Sigmoid colon (tissue), 7 donors: ENCODE measurements around the gene PRKG1. TPM values are rescaled to one million over a fixed set of nuclear protein-coding genes. Genes with fewer than 3 reads are reported as not detected.

Experiments used
- DNase-seq: peaks from one replicate; pipeline ENCODE4 v3.0.0-alpha.2; 2019
- H3K27ac ChIP-seq, 4 donors: fragments of 200-600 bp; sonication (generic); one replicate each; pipeline ENCODE4 v1.5.1; 2016 to 2019; ENCODE audit warnings: mild to moderate bottlenecking in 1 of 4
- H3K27me3 ChIP-seq, 3 donors: fragments of 200-600 bp; sonication (generic); one replicate each; pipeline ENCODE4 v1.5.1; 2019; ENCODE audit warnings: mild to moderate bottlenecking in 1 of 3
- H3K36me3 ChIP-seq, 4 donors: fragments of 200-600 bp; sonication (generic); one replicate each; pipeline ENCODE4 v1.5.1; 2016 to 2019
- H3K4me1 ChIP-seq, 4 donors: fragments of 200-600 bp; sonication (generic); one replicate each; pipeline ENCODE4 v1.5.1; 2017 to 2019
- H3K4me3 ChIP-seq, 4 donors: fragments of 200-600 bp; sonication (generic); one replicate each; pipeline ENCODE4 v1.5.1; 2017 to 2019; ENCODE audit warnings: mild to moderate bottlenecking in 2 of 4, moderate library complexity in 1 of 4
- H3K9me3 ChIP-seq, 4 donors: fragments of 200-600 bp in 3 of 4; sonication (generic) in 3 of 4; one replicate each; pipeline versions ENCODE4 v1.5.1 to v1.6.1; 2013 to 2019
- EP300 ChIP-seq, 4 donors: sonication (generic); formaldehyde crosslinking; IDR thresholded peaks; one replicate each; pipeline ENCODE4 v1.6.1; 2017; ENCODE audit warnings: antibody characterized with exemption in 4 of 4
- POLR2A ChIP-seq, 2 donors: fragments of 450-650 bp; IDR thresholded peaks; one replicate each; pipeline ENCODE4 v1.6.1; 2016; ENCODE audit warnings: antibody characterized with exemption in 2 of 2, mild to moderate bottlenecking in 2 of 2, moderate library complexity in 2 of 2
- POLR2AphosphoS5 ChIP-seq, 4 donors: sonication (generic); formaldehyde crosslinking; IDR thresholded peaks; one replicate each; pipeline ENCODE4 v1.6.1; 2017; ENCODE audit warnings: antibody characterized with exemption in 4 of 4
- WGBS, 2 donors: extraction: QIAGEN DNeasy Blood & Tissue Kit; methylation state at CpG; one replicate each; pipeline ENCODE4 v1.1.7; 2013; 5-methylcytosine and 5-hydroxymethylcytosine counted together
- intact Hi-C: fragments of 100-400 bp; cut with DNase I; formaldehyde crosslinking; loops from one replicate; pipeline ENCODE4 v1.15.1; 2023
- polyA plus RNA-seq, 3 donors: library from polyadenylated mRNA; stranded (reverse); fragments of 200-250 nt; gene quantifications; one replicate each; pipeline ENCODE4 v1.2.3, GENCODE V29; 2013
- total RNA-seq, 4 donors: library from RNA; depleted of rRNA; stranded (reverse); fragments of >200 nt; gene quantifications; one replicate each; pipeline ENCODE4 v1.1.0, GENCODE V29; 2016
- TF ChIP-seq, protein P1 (sequence below), 4 experiments: fragments of 450-650 bp in 3 of 4; fragments of 200-600 bp in 1 of 4; IDR thresholded peaks; one replicate each; pipeline ENCODE4 v1.5.1; 2016 to 2019; ENCODE audit warnings: antibody characterized with exemption in 4 of 4, mild to moderate bottlenecking in 3 of 4, moderate library complexity in 2 of 4
- donor health status: healthy with polysubstance abuse.
- donor health status: Bipolar disorder and iron deficiency.
- donor health status: healthy.

Gene PRKG1
- total and polyA plus RNA-seq, 7 donors = 3.7 to 92.9 (median 60.2) TPM

DNA sequence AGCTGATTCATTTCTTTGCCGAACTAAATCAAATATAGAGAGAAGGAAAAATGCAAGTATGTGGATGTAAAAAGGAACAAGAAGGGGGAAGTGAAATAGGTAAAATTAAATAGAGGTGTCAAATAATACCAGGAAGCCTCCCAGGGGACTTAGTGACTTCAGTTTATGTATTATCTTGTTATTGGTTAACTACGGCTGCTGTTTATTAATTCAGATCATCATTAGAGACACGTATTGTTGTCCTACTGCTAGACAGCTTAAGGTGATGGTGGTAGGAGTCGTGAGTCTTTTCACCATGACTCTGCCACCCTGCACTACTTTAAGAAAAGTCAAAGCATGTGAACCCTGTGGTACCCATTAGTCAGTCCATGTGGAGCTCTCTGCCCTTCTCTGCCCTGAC is 289.1 kb downstream of the PRKG1 start:
- no peaks in the 10 kb centered on the region for H3K36me3 ChIP-seq
- 90 to 93% methylated on average over 4 of the region's 4 CpGs for WGBS, 2 donors
- no peaks in the 10 kb centered on the region for H3K9me3 ChIP-seq
- H3K27ac ChIP-seq = no peak overlapping the region
- H3K27me3 ChIP-seq = no peaks in the 10 kb centered on the region
- no peak overlapping the region for H3K4me3 ChIP-seq
- intact Hi-C loops = no loop called here
- TF ChIP-seq POLR2AphosphoS5 (IDR thresholded peaks at IDR 0.05) (no peak), POLR2A (IDR thresholded peaks at IDR 0.05) (no peak), EP300 (IDR thresholded peaks at IDR 0.05) (no peak)
- TF ChIP-seq, protein P1, sequence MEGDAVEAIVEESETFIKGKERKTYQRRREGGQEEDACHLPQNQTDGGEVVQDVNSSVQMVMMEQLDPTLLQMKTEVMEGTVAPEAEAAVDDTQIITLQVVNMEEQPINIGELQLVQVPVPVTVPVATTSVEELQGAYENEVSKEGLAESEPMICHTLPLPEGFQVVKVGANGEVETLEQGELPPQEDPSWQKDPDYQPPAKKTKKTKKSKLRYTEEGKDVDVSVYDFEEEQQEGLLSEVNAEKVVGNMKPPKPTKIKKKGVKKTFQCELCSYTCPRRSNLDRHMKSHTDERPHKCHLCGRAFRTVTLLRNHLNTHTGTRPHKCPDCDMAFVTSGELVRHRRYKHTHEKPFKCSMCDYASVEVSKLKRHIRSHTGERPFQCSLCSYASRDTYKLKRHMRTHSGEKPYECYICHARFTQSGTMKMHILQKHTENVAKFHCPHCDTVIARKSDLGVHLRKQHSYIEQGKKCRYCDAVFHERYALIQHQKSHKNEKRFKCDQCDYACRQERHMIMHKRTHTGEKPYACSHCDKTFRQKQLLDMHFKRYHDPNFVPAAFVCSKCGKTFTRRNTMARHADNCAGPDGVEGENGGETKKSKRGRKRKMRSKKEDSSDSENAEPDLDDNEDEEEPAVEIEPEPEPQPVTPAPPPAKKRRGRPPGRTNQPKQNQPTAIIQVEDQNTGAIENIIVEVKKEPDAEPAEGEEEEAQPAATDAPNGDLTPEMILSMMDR (IDR thresholded peaks at IDR 0.05) = no peak
- no peak for DNase-seq
- H3K4me1 ChIP-seq = peaks cover 0 to 4% (median 2%) of the 10 kb centered on the region in 4 donors

DNA sequence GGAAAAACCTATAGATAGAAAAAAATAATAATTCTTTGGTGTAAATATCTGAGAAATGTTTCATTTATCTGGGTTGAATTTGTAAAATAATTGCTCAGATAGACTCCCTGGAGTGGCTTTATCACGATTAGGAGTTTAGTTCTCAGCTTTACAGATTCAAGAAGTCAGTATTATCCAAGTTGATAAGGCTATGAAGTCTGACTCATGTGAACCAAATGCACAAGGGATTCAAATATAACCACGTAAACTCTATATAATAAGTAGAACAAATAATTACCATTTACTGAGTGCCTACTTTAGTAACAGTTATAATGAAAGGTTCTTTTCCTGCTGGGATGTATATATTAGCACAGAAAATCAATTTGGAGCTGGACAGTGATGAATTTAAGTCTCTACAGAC is 290.4 kb downstream of the PRKG1 start:
- Histone ChIP-seq H3K9me3 (no peaks in the 10 kb centered on the region), H3K4me1 (peaks cover 0 to 4% (median 2%) of the 10 kb centered on the region in 4 donors), H3K27me3 (no peaks in the 10 kb centered on the region), H3K36me3 (no peaks in the 10 kb centered on the region), H3K27ac (no peak overlapping the region), H3K4me3 (no peak overlapping the region)
- TF ChIP-seq EP300 (IDR thresholded peaks at IDR 0.05) (no peak), POLR2AphosphoS5 (IDR thresholded peaks at IDR 0.05) (no peak), POLR2A (IDR thresholded peaks at IDR 0.05) (no peak)
- TF ChIP-seq, protein P1 (IDR thresholded peaks at IDR 0.05) = no peak
- intact Hi-C loops = no loop called here
- no peak for DNase-seq
- WGBS, 2 donors = 82 to 86% methylated on average over 2 of the region's 2 CpGs

DNA sequence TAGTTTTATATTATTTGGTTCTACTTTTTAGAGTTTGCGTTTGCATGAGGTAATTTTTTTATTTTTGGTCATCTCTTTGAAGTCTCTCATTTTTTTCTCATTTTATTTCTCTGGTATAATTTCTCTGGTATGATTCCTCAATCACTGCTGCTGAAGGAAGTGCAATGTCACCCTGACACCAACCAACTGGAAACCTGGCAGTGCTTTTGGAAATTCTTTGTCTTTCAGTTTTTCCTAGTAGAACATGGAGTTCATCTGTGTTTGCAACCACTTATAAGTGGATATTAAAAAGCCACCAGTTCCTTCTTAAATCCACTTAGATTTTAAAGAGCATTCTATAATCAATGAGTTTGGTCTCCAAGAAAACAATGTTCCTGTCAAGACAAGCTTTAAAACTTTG is 291.8 kb downstream of the PRKG1 start:
- peak overlapping the region in 3 of 4 donors; percentile 17 to 34 (median 31) for H3K27ac ChIP-seq
- DNase-seq = no peak
- TF ChIP-seq POLR2A (IDR thresholded peaks at IDR 0.05) = no peak
- TF ChIP-seq POLR2AphosphoS5 (IDR thresholded peaks at IDR 0.05) = peak in 2 of 4 donors; percentile 51 to 53
- no peaks in the 10 kb centered on the region for H3K36me3 ChIP-seq
- H3K9me3 ChIP-seq = no peaks in the 10 kb centered on the region
- no peaks in the 10 kb centered on the region for H3K27me3 ChIP-seq
- peaks cover 0 to 4% (median 2%) of the 10 kb centered on the region in 4 donors for H3K4me1 ChIP-seq
- no peak overlapping the region for H3K4me3 ChIP-seq
- 87 to 92% methylated on average over 1 of the region's 1 CpG for WGBS, 2 donors
- intact Hi-C loops = no loop called here

DNA sequence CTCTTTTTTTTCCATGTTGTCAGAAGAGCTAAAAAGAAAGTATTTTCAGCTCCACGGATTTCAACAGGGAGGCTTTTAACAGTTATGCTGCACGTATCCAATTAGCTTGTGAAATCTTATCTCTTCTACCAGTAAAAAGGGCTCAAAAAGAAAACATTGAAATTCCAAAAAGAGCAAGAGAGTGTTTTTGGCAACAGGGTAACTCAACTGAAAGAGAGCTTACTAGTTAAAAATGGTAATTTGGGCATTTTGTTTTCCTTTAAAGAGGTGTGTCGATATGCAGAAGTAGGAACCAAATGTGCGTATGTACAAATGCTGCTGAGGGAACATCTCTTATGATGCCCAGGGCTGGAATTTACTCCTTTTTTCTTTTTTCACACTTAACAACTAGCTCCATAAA is 292.8 kb downstream of the PRKG1 start:
- no peak overlapping the region for H3K4me3 ChIP-seq
- WGBS, 2 donors = 79 to 90% methylated on average over 4 of the region's 4 CpGs
- intact Hi-C loops = no loop called here
- H3K27me3 ChIP-seq = no peaks in the 10 kb centered on the region
- H3K9me3 ChIP-seq = no peaks in the 10 kb centered on the region
- no peak for DNase-seq
- H3K27ac ChIP-seq = peak overlapping the region in 3 of 4 donors; percentile 17 to 34 (median 31)
- H3K4me1 ChIP-seq = peaks cover 0 to 8% (median 2%) of the 10 kb centered on the region in 4 donors
- TF ChIP-seq, protein P1 (IDR thresholded peaks at IDR 0.05) = no peak
- no peak for TF ChIP-seq POLR2AphosphoS5 (IDR thresholded peaks at IDR 0.05)
- TF ChIP-seq POLR2A (IDR thresholded peaks at IDR 0.05) = no peak
- no peaks in the 10 kb centered on the region for H3K36me3 ChIP-seq

DNA sequence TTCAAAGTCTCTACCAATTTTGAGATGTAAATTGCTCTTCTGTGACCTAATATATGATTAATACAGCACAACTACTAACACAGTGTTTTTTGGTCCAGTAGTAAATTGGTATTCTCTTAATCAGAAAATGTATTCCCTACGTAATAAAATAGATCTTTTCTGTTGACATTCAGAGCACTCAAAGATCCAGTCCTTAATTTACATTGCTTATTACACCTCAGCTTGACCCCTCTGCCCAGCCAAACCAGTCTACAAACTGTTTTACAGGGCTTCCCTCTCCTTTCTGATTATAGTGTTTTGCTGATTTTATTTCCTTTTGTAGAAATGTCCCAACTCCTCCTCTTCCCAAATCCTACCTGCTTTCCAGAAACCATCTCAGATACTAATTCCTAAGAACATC is 293.4 kb downstream of the PRKG1 start:
- Histone ChIP-seq H3K27ac (peak overlapping the region in 2 of 4 donors; percentile 31 to 34), H3K36me3 (no peaks in the 10 kb centered on the region), H3K9me3 (no peaks in the 10 kb centered on the region), H3K4me3 (no peak overlapping the region), H3K27me3 (no peaks in the 10 kb centered on the region), H3K4me1 (peaks cover 0 to 8% (median 2%) of the 10 kb centered on the region in 4 donors)
- intact Hi-C loops = no loop called here
- TF ChIP-seq POLR2A (IDR thresholded peaks at IDR 0.05) = no peak
- TF ChIP-seq, protein P1 (IDR thresholded peaks at IDR 0.05) = no peak
- TF ChIP-seq EP300 (IDR thresholded peaks at IDR 0.05) = no peak
- TF ChIP-seq POLR2AphosphoS5 (IDR thresholded peaks at IDR 0.05) = no peak
- no peak for DNase-seq
- 67 to 84% methylated on average over 1 of the region's 1 CpG for WGBS, 2 donors
